GM18867 (cell line): ENCODE results near the gene CHD5.

ENCODE experiments used
- ATAC-seq: cut with Tn5 transposase; IDR thresholded peaks from one replicate; pipeline ENCODE4 v1.9.1; 2021; ENCODE audit warnings: mild to moderate bottlenecking, moderate library complexity; ENCODE audit not compliant: unreplicated experiment

The CHD5 gene

DNA sequence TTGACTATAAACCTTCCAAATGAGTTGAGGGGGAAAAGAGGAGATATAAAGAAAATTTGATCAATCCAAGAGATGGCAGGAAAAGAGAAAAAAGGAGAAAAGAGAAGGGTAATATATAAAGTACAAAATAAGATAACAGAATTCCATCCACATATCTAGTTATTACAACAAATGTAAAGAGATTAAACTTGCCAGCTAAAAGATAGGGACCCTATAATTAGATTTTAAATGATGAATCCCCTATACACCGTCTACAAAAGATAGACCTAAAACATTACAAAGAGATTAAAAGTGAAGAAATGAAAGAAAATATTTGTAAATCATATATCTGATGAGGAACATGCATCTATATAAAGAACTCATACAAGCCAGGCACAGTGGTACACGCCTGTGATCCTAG is 63.1 kb downstream of the CHD5 start:
- no peak for ATAC-seq

DNA sequence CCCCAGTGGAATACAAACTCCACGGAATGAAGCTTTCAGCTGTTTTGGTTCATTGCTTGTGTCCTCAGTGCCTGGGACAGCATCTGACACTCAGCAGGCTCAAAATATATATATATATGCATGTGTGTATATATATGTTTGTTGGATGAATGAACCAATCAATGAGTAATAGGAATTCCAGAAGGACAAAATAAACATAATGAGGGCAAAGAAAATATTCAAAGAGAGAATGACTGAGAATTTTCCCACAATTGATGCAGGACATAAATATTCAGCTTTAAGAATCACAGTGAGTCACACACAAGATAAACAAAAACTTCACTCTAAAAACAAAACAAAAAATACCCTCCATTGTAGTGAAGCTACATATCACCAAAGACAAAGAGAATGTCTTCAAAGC is 64.0 kb downstream of the CHD5 start:
- ATAC-seq = no peak

- no peak for ATAC-seq
Observed at GRCh38 chr1:6113745-6114144, 66.4 kb downstream of the CHD5 start.

DNA sequence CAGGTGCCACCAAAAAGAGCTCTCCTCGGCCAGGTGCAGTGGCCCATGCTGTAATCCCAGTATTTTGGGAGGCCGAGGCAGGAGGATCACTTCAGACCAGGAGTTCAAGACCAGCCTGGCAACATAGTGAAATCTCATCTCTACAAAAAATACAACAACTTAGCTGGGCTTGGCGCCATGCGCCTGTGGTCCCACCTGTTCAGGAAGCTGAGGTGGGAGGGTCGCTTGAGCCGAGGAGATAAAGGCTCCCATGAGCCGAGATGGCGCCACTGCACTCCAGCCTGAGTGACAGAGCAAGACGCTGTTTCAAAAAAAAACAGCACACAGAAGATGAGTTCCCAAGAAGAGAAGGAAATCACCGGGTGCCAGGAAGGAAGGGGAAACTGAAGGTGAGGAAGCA is 67.0 kb downstream of the CHD5 start:
- no peak for ATAC-seq

DNA sequence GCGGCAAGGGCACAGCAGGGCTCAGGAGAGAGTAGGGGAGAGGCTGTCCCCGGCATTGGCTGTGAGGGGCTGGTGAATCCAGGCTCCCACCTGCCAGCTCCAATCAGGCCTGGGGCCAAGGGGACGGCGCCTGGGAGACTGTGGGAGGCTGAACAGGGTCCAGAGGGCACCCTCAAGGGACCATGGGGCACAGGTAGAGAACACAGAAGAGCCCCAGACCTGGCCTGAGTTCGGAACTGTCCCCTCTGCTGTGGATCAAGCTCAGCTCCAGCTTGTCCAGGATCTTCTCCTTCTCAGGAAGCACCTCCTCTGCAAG is 67.5 kb downstream of the CHD5 start:
- ATAC-seq = no peak

- ATAC-seq = no peak
Observed at GRCh38 chr1:6111991-6112689, 68.0 kb downstream of the CHD5 start.

- ATAC-seq = no peak
Observed at GRCh38 chr1:6111571-6111970, 68.5 kb downstream of the CHD5 start.

DNA sequence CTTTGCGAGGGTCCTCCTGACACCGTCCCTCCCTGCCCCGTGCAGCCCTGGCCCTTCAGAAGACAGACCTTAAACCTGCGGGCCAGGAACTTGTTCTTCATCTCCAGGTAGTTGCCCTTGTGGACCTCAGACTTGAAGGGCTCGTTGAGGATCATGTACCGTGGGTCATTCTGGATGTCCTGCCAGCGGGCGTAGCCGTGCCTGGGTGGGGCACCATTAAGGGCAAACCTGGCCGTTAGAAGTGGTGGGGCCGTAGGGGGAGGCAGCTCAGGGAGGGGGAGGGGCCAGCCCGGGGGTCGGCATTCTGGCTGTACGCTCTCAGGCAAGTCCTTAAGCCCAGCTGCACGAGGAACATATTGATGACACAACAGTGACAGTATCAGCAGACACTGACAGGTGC is 69.8 kb downstream of the CHD5 start:
- ATAC-seq = no peak

GRCh38 chr1:6109688-6110087 is 70.4 kb downstream of the CHD5 start:
- no peak for ATAC-seq

- no peak for ATAC-seq
Observed at GRCh38 chr1:6108937-6109614, 71.0 kb downstream of the CHD5 start.

DNA sequence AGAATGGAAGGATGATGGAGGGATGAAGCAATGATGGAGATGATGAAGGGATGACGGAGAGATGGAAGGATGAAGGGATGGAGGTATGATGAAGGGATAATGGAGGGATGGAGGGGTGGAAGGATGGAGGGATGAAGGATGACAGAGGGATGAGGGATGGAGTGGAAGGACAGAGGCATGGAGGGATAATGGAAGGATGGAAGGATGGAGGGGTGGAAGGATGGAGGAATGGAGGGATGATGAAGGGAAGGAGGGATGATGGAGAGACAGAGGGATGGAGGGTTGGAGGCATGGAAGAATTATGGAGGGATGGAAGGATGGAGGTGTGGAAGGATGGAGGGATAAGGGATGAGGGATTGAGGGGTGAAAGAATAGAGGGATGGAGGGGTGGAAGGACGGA is 71.6 kb downstream of the CHD5 start:
- no peak for ATAC-seq

DNA sequence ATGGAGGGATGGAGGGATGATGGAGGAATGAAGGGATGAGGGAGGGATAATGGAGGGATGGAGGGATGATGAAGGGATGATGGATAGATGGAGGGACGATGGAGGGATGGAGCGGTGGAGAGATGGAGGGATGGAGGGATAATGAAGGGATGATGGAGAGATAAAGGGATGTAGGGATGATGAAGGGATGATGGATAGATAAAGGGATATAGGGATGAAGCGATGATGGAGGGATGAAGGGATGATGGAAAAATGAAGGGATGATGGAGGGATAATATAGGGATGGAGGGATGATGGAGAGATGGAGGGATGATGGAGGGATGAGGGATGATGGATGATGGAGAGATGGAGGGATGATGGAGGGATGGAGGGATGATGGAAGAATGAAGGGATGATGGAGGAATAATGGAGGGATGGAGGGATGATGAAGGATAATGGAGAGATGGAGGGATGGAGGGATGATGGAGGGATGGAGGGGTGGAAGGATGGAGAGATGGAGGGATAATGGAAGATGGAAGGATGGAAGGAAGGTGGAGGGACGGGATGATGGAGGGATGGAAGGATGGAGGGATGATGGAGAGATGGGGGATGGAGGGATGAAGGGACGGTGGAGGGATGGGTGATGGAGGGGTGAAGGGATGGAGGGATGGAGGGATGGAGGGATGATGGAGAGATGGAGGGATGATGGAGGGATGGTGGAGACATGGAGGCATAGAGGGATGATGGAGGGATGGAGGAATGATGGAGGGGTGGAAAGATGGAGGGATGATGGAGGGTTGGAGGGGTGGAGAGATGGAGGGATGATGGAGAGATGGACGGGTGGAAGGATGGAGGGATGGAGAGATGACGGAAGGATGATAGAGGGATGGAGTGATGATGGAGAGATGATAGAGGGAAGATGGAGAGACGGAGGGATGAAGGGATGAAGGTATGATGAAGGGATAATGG is 72.4 kb downstream of the CHD5 start:
- no peak for ATAC-seq

- ATAC-seq = no peak
Observed at GRCh38 chr1:6106977-6107376, 73.1 kb downstream of the CHD5 start.

DNA sequence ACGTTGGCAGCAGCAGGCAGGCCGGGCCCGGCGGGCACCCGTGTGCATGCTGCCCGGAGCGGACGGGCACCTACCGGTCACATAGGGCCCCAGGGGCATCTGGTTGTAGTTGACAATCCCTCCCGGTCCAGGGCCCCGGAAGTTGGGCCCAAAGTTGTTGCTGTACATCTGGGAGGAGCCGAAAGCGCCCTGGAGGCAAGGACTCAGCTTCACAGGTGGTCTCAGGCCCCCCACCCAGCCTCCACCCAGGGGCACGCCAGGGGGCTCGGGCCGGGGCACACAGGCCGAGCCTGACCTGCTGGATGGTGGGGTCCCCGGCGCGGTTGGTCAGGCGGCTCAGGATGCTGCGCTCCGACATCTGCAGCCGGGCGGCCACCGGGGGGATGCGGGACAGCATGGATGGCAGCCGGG is 73.8 kb downstream of the CHD5 start:
- no peak for ATAC-seq

DNA sequence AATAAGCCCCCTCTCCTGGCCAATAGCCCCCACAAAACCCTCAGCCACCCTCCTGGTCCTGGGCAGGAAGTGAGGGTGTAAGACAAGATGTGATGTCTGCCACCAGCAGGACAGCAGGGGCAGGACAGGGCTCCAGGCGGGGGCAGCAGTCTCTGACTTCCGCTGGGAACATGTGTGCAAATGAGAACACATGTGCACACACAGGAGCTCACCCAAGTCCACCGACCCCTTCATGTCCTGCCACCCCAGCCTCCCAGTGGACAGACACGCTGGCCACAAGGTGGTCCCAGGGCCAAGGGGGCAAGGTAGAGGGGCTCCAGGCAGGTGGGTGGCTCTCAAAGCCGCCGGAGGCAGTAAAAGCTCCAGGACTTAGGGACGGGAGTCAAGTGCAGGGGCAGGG is 74.4 kb downstream of the CHD5 start:
- no peak for ATAC-seq

- ATAC-seq = no peak
Observed at GRCh38 chr1:6105218-6105679, 74.9 kb downstream of the CHD5 start.

DNA sequence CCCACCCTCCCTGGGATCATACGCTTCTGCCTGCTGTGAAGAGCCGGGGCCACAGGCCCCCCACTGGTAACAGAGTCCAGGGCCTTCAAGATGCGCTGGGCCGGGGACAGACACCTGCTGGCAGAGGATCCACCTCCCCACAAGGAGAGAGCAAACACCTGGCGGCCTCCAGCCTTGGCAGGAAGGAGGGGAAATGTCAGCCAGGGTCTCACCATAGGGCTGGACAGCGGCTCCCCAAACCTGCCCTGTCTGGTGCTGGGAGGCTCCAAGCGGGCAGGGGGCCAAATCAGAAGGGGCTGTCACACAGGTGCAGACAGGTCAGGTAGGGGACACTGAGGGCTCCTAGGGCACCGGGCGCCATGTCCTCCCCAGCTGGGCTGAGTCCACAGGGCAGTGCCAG is 75.5 kb downstream of the CHD5 start:
- ATAC-seq = no peak

- ATAC-seq = no peak
Observed at GRCh38 chr1:6103854-6104530, 76.1 kb downstream of the CHD5 start.

GRCh38 chr1:6103111-6103853 is 76.8 kb downstream of the CHD5 start:
- ATAC-seq = no peak

DNA sequence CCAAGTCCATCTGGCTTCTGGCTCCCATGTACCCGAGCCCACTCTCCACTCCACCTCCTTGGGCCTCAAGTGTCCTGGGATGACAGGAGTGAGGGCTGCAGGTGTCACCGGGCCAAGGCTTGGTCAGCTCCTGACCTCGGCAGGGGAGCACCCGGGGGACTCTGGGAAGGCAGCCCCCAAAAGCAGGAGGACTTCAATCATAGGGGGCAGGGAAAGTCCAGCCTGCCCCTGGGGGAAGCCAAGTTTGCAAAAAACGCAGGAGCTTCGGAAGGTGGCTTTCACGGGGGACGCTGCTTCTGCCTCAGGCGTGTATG is 77.6 kb downstream of the CHD5 start:
- ATAC-seq = no peak
